Measurements from ENCODE around the gene OR4N5.

Gene OR4N5

DNA sequence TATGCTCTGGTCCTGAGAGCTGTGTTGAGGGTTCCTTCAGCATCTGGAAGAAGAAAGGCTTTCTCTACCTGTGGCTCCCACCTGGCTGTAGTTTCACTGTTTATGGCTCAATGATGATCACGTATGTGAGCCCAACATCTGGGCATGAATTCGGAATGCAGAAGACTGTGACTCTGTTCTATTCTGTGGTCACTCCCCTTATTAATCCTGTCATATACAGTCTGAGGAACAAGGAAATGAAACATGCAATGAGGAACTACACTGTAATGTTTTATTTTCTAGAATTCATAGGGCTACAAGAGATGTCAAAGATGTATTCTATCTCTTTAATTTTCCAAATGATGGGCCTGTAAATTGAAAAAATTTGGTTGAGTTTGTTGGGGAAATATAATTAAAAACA is 41.3 kb downstream of the OR4N5 start:
- no CpG with 5 or more reads among the region's 2 CpGs for WGBS (ENCODE audit: extremely low coverage, insufficient coverage, low lambda C conversion rate)
- Histone ChIP-seq H3K4me3 (ENCODE audit: low read length) (no peak overlapping the region), H3K79me1 (ENCODE audit: low read length) (no peaks in the 10 kb centered on the region), H3K4ac (ENCODE audit: low read depth, low read length) (no peak overlapping the region), H2BK15ac (replicated peaks; ENCODE audit: low read depth) (no peak overlapping the region), H3K27ac (ENCODE audit: low read depth, low read length) (no peak overlapping the region), H3K4me2 (ENCODE audit: low read length) (no peak overlapping the region), H4K5ac (ENCODE audit: low read length) (no peak overlapping the region), H4K8ac (ENCODE audit: low read depth, low read length) (no peak overlapping the region), H3K23ac (ENCODE audit: low read length) (no peak overlapping the region), H3K56ac (ENCODE audit: low read length) (no peak overlapping the region), H3K27me3 (ENCODE audit: insufficient read depth, low read length, poor library complexity) (no peaks in the 10 kb centered on the region), H3K4me1 (ENCODE audit: control insufficient read depth, low read depth, low read length) (no peaks in the 10 kb centered on the region), H3K36me3 (ENCODE audit: control insufficient read depth, insufficient read depth, low read length) (no peaks in the 10 kb centered on the region), H2AK5ac (ENCODE audit: low read length) (no peak overlapping the region), H2BK5ac (ENCODE audit: low read length) (no peak overlapping the region), H3K18ac (ENCODE audit: low read length) (no peak overlapping the region), H3K9ac (ENCODE audit: low read length) (no peak overlapping the region), H3K79me2 (ENCODE audit: control insufficient read depth, insufficient read depth, low read length) (no peaks in the 10 kb centered on the region), H2BK120ac (ENCODE audit: low read depth, low read length) (no peak overlapping the region)
- no peak for DNase-seq

DNA sequence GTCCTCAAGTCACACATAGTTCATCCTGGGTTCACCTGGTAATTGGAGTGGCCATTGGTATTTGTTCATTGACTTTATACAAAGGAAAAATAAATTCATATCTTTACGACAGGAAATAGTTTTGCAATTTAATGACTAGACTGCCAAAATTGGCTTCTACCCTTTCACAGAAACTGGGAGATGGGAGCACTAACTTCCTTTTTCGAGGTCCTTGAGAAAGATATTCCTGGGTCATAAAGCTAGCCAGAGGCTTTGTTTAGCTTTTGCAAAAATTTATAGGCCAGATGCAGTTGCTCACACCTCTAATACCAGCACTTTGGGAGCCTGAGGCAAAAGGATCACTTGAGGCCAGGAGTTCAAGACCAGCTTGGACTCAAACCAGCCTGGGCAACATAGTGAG is 41.9 kb downstream of the OR4N5 start:
- Histone ChIP-seq H3K4ac (ENCODE audit: low read depth, low read length) (no peak overlapping the region), H4K5ac (ENCODE audit: low read length) (no peak overlapping the region), H3K18ac (ENCODE audit: low read length) (no peak overlapping the region), H3K79me1 (ENCODE audit: low read length) (no peaks in the 10 kb centered on the region), H2BK5ac (ENCODE audit: low read length) (no peak overlapping the region), H3K4me1 (ENCODE audit: control insufficient read depth, low read depth, low read length) (no peaks in the 10 kb centered on the region), H3K23ac (ENCODE audit: low read length) (no peak overlapping the region), H3K9ac (ENCODE audit: low read length) (no peak overlapping the region), H2BK120ac (ENCODE audit: low read depth, low read length) (no peak overlapping the region), H3K4me2 (ENCODE audit: low read length) (no peak overlapping the region), H3K56ac (ENCODE audit: low read length) (no peak overlapping the region), H3K27ac (ENCODE audit: low read depth, low read length) (no peak overlapping the region), H3K27me3 (ENCODE audit: insufficient read depth, low read length, poor library complexity) (no peaks in the 10 kb centered on the region), H3K4me3 (ENCODE audit: low read length) (no peak overlapping the region), H3K79me2 (ENCODE audit: control insufficient read depth, insufficient read depth, low read length) (no peaks in the 10 kb centered on the region), H3K36me3 (ENCODE audit: control insufficient read depth, insufficient read depth, low read length) (no peaks in the 10 kb centered on the region), H2AK5ac (ENCODE audit: low read length) (no peak overlapping the region), H4K8ac (ENCODE audit: low read depth, low read length) (no peak overlapping the region), H2BK15ac (replicated peaks; ENCODE audit: low read depth) (no peak overlapping the region)
- WGBS (ENCODE audit: extremely low coverage, insufficient coverage, low lambda C conversion rate), result no CpG with 5 or more reads among the region's 2 CpGs
- DNase-seq, result no peak

GRCh38 chr14:20184181-20184580 is 45.6 kb downstream of the OR4N5 start:
- no peak overlapping the region for H2BK15ac ChIP-seq (replicated peaks; ENCODE audit: low read depth)
- no peak overlapping the region for H3K56ac ChIP-seq (ENCODE audit: low read length)
- no peak overlapping the region for H2AK5ac ChIP-seq (ENCODE audit: low read length)
- H3K18ac ChIP-seq (ENCODE audit: low read length), result no peak overlapping the region
- no peak for DNase-seq
- H3K79me1 ChIP-seq (ENCODE audit: low read length), result no peaks in the 10 kb centered on the region
- no peak overlapping the region for H2BK120ac ChIP-seq (ENCODE audit: low read depth, low read length)
- no peaks in the 10 kb centered on the region for H3K4me1 ChIP-seq (ENCODE audit: control insufficient read depth, low read depth, low read length)
- WGBS (ENCODE audit: extremely low coverage, insufficient coverage, low lambda C conversion rate), result no CpG with 5 or more reads among the region's 5 CpGs
- no peak overlapping the region for H3K4me2 ChIP-seq (ENCODE audit: low read length)
- no peak overlapping the region for H3K9ac ChIP-seq (ENCODE audit: low read length)
- H3K23ac ChIP-seq (ENCODE audit: low read length), result no peak overlapping the region
- no peak overlapping the region for H4K5ac ChIP-seq (ENCODE audit: low read length)
- H3K36me3 ChIP-seq (ENCODE audit: control insufficient read depth, insufficient read depth, low read length), result no peaks in the 10 kb centered on the region
- H2BK5ac ChIP-seq (ENCODE audit: low read length), result no peak overlapping the region
- no peak overlapping the region for H3K27ac ChIP-seq (ENCODE audit: low read depth, low read length)
- H3K79me2 ChIP-seq (ENCODE audit: control insufficient read depth, insufficient read depth, low read length), result no peaks in the 10 kb centered on the region
- H3K27me3 ChIP-seq (ENCODE audit: insufficient read depth, low read length, poor library complexity), result no peaks in the 10 kb centered on the region
- H4K8ac ChIP-seq (ENCODE audit: low read depth, low read length), result no peak overlapping the region
- no peak overlapping the region for H3K4ac ChIP-seq (ENCODE audit: low read depth, low read length)
- peak overlapping the region; percentile 8 for H3K4me3 ChIP-seq (ENCODE audit: low read length)

DNA sequence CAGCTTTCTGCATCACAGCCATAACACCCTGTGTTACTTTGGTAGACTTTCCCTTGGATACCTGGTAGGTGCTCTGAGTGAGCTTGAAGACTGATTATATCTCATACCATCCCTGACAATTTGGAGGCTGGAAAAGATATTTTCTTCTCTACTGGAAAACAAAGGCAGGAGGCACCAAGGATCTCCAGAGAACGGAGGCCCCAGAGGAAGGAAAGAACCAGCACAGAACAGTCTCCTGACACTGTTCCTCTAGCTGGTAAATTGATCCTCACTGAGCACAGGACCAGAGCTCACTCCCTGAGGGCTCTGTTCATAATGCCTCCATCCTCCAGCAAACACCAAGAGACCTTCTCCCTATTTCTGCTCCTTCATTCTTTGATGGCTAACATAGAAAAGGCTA is 52.0 kb downstream of the OR4N5 start, which contains the start of gene OR11G2:
Gene OR11G2 (plus strand): TSS at position 301 of the 400 bp plus-strand sequence. CDS start 6,542 bp downstream, outside the sequence.
- H3K56ac ChIP-seq (ENCODE audit: low read length), result no peak within 1 kb of the TSS
- DNase-seq, result no peak
- H2BK15ac ChIP-seq (replicated peaks; ENCODE audit: low read depth), result no peak within 1 kb of the TSS
- H3K27me3 ChIP-seq (ENCODE audit: insufficient read depth, low read length, poor library complexity), result no peaks in the 10 kb centered on the region
- no peaks in the 10 kb centered on the region for H3K36me3 ChIP-seq (ENCODE audit: control insufficient read depth, insufficient read depth, low read length)
- no peaks in the 10 kb centered on the region for H3K4me1 ChIP-seq (ENCODE audit: control insufficient read depth, low read depth, low read length)
- H3K18ac ChIP-seq (ENCODE audit: low read length), result no peak within 1 kb of the TSS
- no peak within 1 kb of the TSS for H3K27ac ChIP-seq (ENCODE audit: low read depth, low read length)
- no peak within 1 kb of the TSS for H2BK5ac ChIP-seq (ENCODE audit: low read length)
- H3K79me1 ChIP-seq (ENCODE audit: low read length), result no peaks in the 10 kb centered on the region
- H3K4ac ChIP-seq (ENCODE audit: low read depth, low read length), result no peak within 1 kb of the TSS
- H3K4me2 ChIP-seq (ENCODE audit: low read length), result no peak within 1 kb of the TSS
- no peak within 1 kb of the TSS for H3K9ac ChIP-seq (ENCODE audit: low read length)
- no CpG with 5 or more reads among the region's 1 CpG for WGBS (ENCODE audit: extremely low coverage, insufficient coverage, low lambda C conversion rate)
- no peaks in the 10 kb centered on the region for H3K79me2 ChIP-seq (ENCODE audit: control insufficient read depth, insufficient read depth, low read length)
- H2BK120ac ChIP-seq (ENCODE audit: low read depth, low read length), result no peak within 1 kb of the TSS
- H3K23ac ChIP-seq (ENCODE audit: low read length), result no peak within 1 kb of the TSS
- no peak within 1 kb of the TSS for H2AK5ac ChIP-seq (ENCODE audit: low read length)
- no peak within 1 kb of the TSS for H4K5ac ChIP-seq (ENCODE audit: low read length)
- H4K8ac ChIP-seq (ENCODE audit: low read depth, low read length), result no peak within 1 kb of the TSS
- H3K4me3 ChIP-seq (ENCODE audit: low read length), result no peak within 1 kb of the TSS

DNA sequence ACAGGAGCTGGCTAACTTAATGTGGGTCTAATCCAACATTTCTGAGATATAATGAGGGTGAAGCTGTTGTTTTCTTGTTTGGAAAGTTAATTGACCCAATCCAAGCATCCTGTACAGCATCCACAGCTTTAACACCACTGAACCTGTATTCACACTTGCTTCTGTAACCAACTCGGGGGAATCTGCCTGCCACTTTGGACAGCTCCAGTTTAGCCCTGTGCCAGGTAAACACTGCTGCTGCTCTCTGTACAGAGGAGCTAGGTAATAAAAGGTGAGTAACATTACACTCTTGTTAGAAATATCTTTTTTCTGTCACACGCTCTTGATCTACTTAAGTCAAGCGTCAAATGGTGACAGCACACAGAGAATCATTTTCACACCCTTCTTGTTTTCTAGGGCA is 52.8 kb downstream of the OR4N5 start:
- no peak overlapping the region for H3K4ac ChIP-seq (ENCODE audit: low read depth, low read length)
- no CpG with 5 or more reads among the region's 3 CpGs for WGBS (ENCODE audit: extremely low coverage, insufficient coverage, low lambda C conversion rate)
- no peak overlapping the region for H2AK5ac ChIP-seq (ENCODE audit: low read length)
- no peaks in the 10 kb centered on the region for H3K27me3 ChIP-seq (ENCODE audit: insufficient read depth, low read length, poor library complexity)
- no peak overlapping the region for H2BK15ac ChIP-seq (replicated peaks; ENCODE audit: low read depth)
- H3K4me3 ChIP-seq (ENCODE audit: low read length), result no peak overlapping the region
- no peak overlapping the region for H4K8ac ChIP-seq (ENCODE audit: low read depth, low read length)
- H2BK5ac ChIP-seq (ENCODE audit: low read length), result no peak overlapping the region
- no peak overlapping the region for H3K4me2 ChIP-seq (ENCODE audit: low read length)
- no peaks in the 10 kb centered on the region for H3K4me1 ChIP-seq (ENCODE audit: control insufficient read depth, low read depth, low read length)
- no peak overlapping the region for H3K56ac ChIP-seq (ENCODE audit: low read length)
- H3K27ac ChIP-seq (ENCODE audit: low read depth, low read length), result no peak overlapping the region
- no peak for DNase-seq
- no peaks in the 10 kb centered on the region for H3K79me1 ChIP-seq (ENCODE audit: low read length)
- H3K9ac ChIP-seq (ENCODE audit: low read length), result no peak overlapping the region
- H4K5ac ChIP-seq (ENCODE audit: low read length), result no peak overlapping the region
- no peak overlapping the region for H2BK120ac ChIP-seq (ENCODE audit: low read depth, low read length)
- no peaks in the 10 kb centered on the region for H3K79me2 ChIP-seq (ENCODE audit: control insufficient read depth, insufficient read depth, low read length)
- H3K36me3 ChIP-seq (ENCODE audit: control insufficient read depth, insufficient read depth, low read length), result no peaks in the 10 kb centered on the region
- no peak overlapping the region for H3K18ac ChIP-seq (ENCODE audit: low read length)
- no peak overlapping the region for H3K23ac ChIP-seq (ENCODE audit: low read length)

DNA sequence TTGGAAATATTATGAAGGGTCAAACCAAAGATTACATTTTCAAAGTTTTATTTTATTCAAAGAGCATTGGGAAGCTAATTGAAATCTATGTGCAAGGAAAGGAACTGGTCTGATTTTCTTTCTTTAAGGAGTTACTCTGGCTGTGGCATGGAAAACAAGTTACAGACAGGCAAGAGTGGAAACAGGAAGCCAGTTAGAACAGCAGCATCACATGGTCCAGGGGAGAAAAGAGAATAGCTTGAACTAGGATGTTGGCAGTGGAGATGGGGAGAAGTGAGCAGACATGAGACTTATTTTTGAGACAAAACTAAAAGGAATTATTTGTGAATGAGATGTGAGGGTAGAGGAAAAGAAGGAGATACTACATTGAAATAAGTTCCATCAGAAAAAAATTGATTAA is 55.5 kb downstream of the OR4N5 start:
- no peak overlapping the region for H3K56ac ChIP-seq (ENCODE audit: low read length)
- no peaks in the 10 kb centered on the region for H3K4me1 ChIP-seq (ENCODE audit: control insufficient read depth, low read depth, low read length)
- H2BK120ac ChIP-seq (ENCODE audit: low read depth, low read length), result no peak overlapping the region
- no peak overlapping the region for H2BK15ac ChIP-seq (replicated peaks; ENCODE audit: low read depth)
- no peak overlapping the region for H3K23ac ChIP-seq (ENCODE audit: low read length)
- H3K27ac ChIP-seq (ENCODE audit: low read depth, low read length), result no peak overlapping the region
- no peak overlapping the region for H4K5ac ChIP-seq (ENCODE audit: low read length)
- no peak overlapping the region for H2AK5ac ChIP-seq (ENCODE audit: low read length)
- no peak for DNase-seq
- H3K27me3 ChIP-seq (ENCODE audit: insufficient read depth, low read length, poor library complexity), result no peaks in the 10 kb centered on the region
- H3K79me2 ChIP-seq (ENCODE audit: control insufficient read depth, insufficient read depth, low read length), result no peaks in the 10 kb centered on the region
- H2BK5ac ChIP-seq (ENCODE audit: low read length), result no peak overlapping the region
- no peak overlapping the region for H3K4me3 ChIP-seq (ENCODE audit: low read length)
- no peak overlapping the region for H3K9ac ChIP-seq (ENCODE audit: low read length)
- no peak overlapping the region for H4K8ac ChIP-seq (ENCODE audit: low read depth, low read length)
- no peaks in the 10 kb centered on the region for H3K79me1 ChIP-seq (ENCODE audit: low read length)
- no peaks in the 10 kb centered on the region for H3K36me3 ChIP-seq (ENCODE audit: control insufficient read depth, insufficient read depth, low read length)
- no peak overlapping the region for H3K18ac ChIP-seq (ENCODE audit: low read length)
- no peak overlapping the region for H3K4ac ChIP-seq (ENCODE audit: low read depth, low read length)
- no peak overlapping the region for H3K4me2 ChIP-seq (ENCODE audit: low read length)

All from mesendoderm (in vitro differentiated cells).